HG02588 (cell line): ENCODE results near the gene TARS3.
"Not testable (repeated sequence)": the region's sequence is repeated elsewhere in the genome, so short reads cannot be mapped to it uniquely, and the experiment has no call there.

ENCODE experiments used
- ATAC-seq: cut with Tn5 transposase; IDR thresholded peaks from one replicate; pipeline ENCODE4 v1.9.1; 2021; ENCODE audit warnings: mild to moderate bottlenecking, moderate library complexity; ENCODE audit not compliant: unreplicated experiment

Gene TARS3

DNA sequence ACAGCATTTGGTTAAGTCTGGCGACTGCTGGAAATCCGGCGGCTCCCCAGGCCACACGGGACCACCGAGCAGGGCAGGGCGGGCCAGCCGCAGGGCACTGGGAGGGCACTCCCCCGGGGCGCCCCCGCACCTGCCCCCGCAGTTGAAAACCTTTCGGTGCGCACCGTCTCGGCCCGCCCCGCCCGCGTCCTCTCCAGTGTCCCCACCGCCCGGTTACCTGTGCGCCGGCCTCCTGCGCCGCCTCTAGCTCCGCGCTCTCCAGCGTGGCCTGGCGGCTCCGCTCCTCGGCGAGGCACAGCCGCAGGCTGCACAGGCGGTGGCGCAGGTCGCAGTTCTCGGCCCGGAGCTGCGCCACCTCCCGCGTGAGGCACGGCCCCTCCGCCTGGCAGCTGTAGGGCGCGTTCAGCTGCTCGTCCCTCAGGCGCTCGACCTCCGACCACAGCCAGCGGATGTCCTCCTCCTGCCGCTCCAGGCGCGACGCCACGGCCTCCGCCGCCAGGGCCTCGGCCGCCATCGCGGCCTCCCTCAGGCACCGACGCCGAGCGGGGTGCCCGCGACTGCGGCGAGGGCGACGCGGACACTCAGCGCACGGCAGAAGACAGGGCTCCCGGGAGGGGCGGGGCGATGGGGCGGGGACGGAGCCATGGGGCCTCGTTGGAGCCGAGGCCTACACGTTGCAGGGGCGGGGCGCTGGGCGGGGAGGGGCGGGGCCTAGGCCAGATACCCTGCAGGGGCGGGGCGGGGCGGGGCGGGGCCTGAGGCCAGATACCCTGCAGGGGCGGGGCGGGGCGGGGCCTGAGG is at the start of gene TARS3:
Gene TARS3, minus strand, starts transcription at position 600 of the 801 bp plus-strand sequence. Its CDS starts 86 bp downstream, at position 514.
- ATAC-seq: peak; percentile 88

DNA sequence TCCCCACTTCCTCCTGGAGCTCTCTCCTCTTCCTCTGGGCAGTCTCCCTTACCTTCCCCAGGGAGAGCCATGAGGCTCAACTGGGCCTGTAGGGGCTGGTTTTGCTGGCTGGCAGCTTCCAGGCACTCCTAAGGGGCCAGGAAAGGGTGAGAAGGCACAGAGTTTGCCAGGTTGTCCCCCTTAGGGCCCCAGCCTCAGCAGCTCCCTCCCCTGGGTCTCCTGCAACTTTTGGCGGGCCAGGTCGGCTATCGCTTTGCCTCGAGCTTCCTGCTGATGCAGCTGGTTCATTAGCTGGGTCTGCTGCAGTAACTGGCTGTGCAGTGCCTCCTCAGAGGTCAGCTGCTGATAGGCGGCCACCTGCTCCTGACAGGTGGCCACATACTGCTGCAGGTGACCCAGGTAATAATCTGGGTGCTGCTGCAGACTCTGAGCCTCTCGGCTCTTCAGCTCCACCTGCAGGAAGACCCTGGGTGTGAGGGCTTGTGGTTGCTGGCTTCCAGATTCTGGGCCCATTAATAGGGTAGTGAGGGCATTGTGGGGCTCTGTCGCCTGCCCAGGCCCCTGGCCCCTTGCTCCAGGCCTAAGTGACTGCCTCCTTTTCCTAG is 49.3 kb upstream of the TARS3 start:
- no peak for ATAC-seq

DNA sequence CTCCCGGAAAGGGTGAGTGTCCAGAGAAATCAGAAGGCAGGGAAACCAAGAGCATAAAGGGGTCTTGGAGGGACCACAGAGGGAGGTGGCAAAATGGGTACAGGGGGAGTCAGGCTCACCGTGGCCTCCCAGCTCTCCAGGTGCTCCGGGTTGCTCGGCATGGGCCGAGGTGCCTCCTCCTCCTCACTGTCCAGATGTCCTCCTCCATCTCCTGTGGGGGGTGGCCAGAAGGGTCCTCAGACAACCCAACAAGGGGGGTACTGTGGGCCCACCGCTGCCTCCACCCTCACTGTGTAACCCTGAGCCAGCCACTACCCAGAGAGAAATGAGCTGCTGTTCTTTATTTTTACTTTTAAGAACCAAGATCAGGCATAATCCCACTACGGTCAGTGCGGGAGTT is 48.6 kb upstream of the TARS3 start:
- no peak for ATAC-seq

- not testable (repeated sequence) for ATAC-seq
Observed at GRCh38 chr15:101767083-101767640, 42.9 kb upstream of the TARS3 start.

- no peak for ATAC-seq
Observed at GRCh38 chr15:101765772-101766456, 41.6 kb upstream of the TARS3 start.

DNA sequence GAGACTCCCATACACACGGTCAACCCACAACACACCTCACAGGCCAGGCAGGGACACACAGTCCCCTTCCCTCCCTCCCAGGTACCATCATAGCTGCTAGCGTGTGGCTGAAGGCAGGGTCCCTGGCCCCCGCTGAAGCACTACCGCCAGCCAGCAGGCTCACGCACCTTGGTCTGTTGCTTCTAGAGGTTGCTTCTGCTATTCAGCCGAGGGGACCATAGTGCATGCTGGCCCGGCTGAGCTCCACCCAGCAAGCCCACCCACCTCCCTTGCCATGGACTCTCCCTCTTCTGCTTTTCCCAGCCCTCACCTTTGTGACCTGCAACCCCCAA is 41.0 kb upstream of the TARS3 start:
- ATAC-seq: not testable (repeated sequence)

GRCh38 chr15:101764669-101765339 is 40.5 kb upstream of the TARS3 start:
- ATAC-seq: not testable (repeated sequence)

- peak; percentile 30 for ATAC-seq
Observed at GRCh38 chr15:101746716-101747082, 22.4 kb upstream of the TARS3 start.

DNA sequence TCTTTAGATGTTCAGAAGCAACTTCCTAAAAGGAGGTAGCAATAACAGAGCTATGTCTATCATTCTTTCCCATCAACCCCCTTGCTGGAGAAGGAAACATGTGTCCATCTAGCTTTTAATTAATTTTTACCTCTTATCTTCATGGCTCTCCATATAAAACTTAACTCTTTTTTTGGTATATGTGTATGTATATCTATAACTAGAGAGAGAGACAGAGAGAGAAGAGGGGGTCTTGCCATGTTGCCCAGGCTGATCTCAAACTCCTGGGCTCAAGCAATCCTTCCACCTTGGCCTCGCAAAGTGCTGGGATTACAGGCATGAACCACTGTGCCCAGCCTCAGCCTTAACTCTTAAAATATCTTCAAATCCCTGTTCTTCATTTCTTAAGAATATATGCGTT is 10.6 kb upstream of the TARS3 start:
- ATAC-seq: not testable (repeated sequence)

DNA sequence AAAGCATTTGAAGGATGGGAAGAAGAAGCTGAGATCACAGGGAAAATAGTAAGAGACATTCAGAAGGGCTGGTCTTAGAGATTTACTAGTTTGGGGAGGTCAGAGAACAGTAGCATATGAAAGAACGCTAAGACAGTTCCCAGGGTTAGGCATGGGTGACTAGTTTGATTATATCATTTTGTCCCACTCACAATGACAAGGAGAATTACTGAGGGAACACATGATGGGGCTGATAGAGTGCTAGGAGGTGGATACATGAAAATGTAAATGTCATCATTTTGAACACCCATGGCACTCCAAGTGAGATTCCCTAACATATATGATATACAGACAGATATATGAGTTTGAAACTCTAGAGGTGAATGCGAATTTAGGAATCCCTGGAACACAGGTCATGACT is 9.3 kb upstream of the TARS3 start:
- ATAC-seq: no peak

DNA sequence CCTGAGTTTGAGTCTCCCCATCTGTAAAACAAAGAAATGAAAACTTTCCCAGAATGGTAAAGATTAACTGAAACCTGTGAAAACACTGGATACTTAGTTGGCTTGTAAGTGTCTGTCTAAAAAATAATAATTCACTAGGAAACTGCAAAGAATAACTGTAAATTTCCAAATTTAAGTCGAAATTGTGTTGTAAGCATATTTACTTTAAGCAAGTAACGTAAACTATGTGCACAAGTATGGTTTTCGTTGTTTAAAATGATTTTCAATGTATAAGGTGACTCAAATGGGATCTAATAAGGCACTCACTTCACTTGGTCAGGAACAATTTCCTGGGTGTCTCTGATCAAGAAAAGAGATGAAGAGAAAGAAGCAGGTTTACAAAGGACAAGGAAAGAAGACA is 8.5 kb upstream of the TARS3 start:
- ATAC-seq: no peak

DNA sequence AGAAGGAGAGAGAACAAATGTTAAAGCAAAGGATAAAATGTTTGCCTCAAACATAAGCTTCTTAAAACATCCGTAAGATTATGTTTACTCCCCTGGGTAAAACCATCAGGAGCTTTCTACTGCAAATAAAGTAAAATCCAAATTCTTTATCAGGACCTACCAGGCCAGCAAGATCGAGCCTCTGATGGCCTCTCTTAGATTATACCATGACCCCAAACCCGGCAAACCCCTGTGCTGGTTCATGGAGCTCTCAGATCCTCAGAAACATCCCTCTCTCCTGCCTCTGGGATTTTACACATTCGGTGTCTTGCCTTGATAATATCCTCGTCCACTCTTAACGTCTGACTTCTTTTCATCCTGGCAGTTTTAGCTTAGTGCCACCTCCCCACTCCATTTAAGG is 7.5 kb upstream of the TARS3 start:
- ATAC-seq: no peak

- ATAC-seq: no peak
Observed at GRCh38 chr15:101727186-101727585, 2.9 kb upstream of the TARS3 start.

- ATAC-seq: no peak
Observed at GRCh38 chr15:101725073-101725472, 800 bp upstream of the TARS3 start.

- no peak for ATAC-seq
Observed at GRCh38 chr15:101724675-101725005, 367 bp upstream of the TARS3 start.

DNA sequence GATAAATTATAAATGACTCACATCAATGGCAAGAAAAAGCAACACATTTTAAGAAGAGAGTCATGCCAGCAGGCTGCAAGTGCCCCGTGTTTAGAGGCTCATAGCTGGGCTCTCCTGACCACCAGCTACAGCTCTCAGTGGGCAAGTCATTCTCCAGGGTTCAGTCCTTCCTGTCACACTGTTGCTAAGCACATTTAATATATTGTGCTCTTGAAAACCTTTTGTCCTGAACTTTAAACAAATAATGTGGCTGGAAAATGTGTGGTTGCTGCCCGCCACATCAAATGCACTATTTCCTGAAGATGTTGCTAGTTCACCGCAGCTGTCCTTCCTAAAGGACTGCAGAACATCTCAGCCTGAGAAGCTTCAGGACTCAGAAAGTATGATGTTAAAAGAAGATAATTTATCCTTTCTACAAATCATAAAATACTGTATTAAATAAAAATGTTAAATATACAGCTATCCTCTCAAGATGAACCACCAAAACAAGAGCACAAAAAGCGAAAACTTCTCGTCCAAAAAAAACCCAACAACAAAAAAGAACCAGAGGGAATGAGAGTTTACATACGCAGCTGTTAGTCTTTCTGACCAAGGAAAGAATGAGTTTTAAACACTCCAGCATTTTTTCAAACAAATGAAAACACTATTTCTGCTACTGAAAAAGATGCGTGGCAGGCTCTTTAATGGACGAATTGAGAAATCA is 951 bp downstream of the TARS3 start:
- ATAC-seq: peak; percentile 34

GRCh38 chr15:101718896-101719295 is 5.4 kb downstream of the TARS3 start:
- ATAC-seq: no peak

DNA sequence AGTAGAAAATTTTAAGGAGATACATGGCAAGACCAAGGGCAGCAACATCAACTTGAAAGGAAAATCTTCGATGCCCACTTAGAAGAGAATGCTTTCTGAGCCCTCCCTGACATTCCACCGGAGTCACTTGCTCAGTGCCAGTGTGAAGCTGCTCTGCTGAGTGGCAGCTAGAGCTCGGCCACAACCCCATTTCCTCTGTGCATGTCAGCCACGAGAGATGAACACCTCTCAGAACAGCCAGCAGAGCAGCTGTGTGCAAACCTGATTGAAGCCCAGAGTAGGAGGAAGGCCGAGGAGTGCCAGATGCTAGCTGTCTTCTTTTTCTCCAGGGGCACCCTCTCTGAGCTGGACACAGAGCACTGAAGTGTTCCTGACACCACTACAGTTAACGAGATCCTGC is 12.2 kb downstream of the TARS3 start:
- no peak for ATAC-seq

DNA sequence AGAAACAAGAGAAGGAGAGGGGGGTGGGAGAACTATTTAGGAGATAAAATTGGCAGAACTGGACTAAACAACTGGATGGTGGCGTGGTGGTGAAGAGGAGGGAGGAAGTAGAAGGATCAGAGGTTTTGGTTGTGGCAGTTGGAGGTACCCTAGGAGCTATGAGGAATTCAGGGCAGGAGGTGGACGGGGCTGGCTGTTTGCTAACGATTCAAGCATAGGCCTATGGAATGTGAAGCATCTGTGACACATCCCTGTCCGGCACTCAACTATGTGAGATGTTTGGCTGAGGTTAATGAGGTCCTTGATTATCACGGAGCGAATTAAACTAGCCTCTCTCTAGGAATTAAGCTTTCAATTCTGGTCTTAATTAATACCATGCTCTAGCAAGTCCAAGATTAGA is 13.5 kb downstream of the TARS3 start:
- ATAC-seq: no peak

- no peak for ATAC-seq
Observed at GRCh38 chr15:101709466-101709865, 14.8 kb downstream of the TARS3 start.

DNA sequence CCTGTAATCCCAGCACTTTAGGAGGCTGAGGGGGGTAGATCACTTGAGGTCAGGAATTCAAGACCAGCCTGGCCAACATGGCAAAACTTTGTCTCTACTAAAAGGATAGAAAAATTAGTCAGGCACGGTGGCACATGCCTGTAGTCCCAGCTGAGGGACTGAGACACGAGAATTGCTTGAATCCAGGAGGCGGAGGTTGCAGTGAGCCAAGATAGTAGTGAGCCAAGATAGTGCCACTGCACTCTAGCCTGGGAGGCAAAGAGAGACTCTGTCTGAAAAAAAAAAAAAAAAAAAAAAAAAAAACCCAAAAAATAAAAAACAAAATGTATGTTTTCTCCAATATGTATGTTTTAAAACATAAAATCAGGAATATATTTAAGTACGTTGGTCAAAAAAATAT is 16.3 kb downstream of the TARS3 start:
- no peak for ATAC-seq
